Subcutaneous abdominal adipose tissue (tissue), 5 donors: ENCODE data around the gene CPNE4.

Experiments
- H3K27ac ChIP-seq: one replicate; pipeline ENCODE4 v1.7.0; 2013; ENCODE audit warnings: low read depth, mild to moderate bottlenecking, inconsistent platforms, low read length, moderate library complexity
- H3K27me3 ChIP-seq, 5 donors: one replicate each; pipeline ENCODE4 v1.7.0; 2013; ENCODE audit warnings: low read length in 5 of 5, inconsistent platforms in 1 of 5; ENCODE audit not compliant: control insufficient read depth in 5 of 5, insufficient read depth in 4 of 5
- H3K36me3 ChIP-seq, 5 donors: one replicate each; pipeline ENCODE4 v1.7.0; 2013; ENCODE audit warnings: low read length in 5 of 5; ENCODE audit not compliant: control insufficient read depth in 5 of 5, insufficient read depth in 5 of 5
- H3K4me1 ChIP-seq, 5 donors: one replicate each; pipeline ENCODE4 v1.7.0; 2013; ENCODE audit warnings: low read length in 5 of 5, mild to moderate bottlenecking in 3 of 5, moderate library complexity in 1 of 5; ENCODE audit not compliant: control insufficient read depth in 5 of 5, insufficient read depth in 5 of 5
- H3K4me3 ChIP-seq, 5 donors: one replicate each; pipeline ENCODE4 v1.7.0; 2013; ENCODE audit warnings: low read length in 5 of 5, low read depth in 1 of 5
- H3K9ac ChIP-seq, 5 donors: one replicate each; pipeline ENCODE4 v1.7.0; 2013; ENCODE audit warnings: low read length in 5 of 5, mild to moderate bottlenecking in 4 of 5, moderate library complexity in 3 of 5
- H3K9me3 ChIP-seq, 5 donors: one replicate each; pipeline ENCODE4 v1.7.0; 2013; ENCODE audit warnings: low read length in 5 of 5; ENCODE audit not compliant: control insufficient read depth in 5 of 5
- donor health status: healthy.
- donor health status: healthy.
- donor health status: healthy.
- donor health status: healthy.
- donor health status: healthy.

CPNE4 gene

DNA sequence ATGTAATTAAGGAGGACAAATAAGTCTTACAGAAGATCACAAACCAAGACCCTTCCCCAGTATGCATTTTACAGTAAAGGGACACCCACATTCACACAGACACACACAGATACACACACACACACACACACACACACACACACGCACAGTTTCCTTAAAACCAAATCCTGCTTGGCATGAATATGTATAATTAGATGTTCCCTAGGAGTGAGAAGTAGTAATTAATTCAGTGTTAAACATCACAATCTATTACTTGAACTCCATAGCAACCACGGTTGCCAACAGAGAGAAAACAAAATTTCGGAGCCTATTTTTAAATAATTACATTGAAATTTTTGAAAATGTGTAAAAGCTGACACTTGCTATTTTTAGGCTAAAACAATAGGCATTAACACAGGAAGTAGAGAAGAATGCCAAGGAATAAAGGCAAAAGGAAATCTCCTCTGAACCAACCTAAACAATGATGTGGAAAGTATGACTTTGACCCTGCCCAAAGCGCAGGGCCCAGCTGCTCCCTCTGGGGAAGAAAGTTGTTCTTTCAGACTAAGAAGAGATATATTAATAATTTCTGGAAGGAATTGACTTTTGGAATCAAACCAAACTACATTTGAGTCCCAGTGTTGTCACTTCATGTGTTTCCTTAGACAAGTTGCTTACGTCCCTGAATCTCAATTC, 215.3 kb downstream of the CPNE4 start:
- Histone ChIP-seq H3K36me3 (no peaks in the 10 kb centered on the region), H3K9me3 (no peaks in the 10 kb centered on the region), H3K27me3 (no peaks in the 10 kb centered on the region), H3K4me1 (peaks cover 0 to 24% (median 16%) of the 10 kb centered on the region in 5 donors), H3K9ac (no peak overlapping the region), H3K4me3 (no peak overlapping the region), H3K27ac (no peak overlapping the region)

DNA sequence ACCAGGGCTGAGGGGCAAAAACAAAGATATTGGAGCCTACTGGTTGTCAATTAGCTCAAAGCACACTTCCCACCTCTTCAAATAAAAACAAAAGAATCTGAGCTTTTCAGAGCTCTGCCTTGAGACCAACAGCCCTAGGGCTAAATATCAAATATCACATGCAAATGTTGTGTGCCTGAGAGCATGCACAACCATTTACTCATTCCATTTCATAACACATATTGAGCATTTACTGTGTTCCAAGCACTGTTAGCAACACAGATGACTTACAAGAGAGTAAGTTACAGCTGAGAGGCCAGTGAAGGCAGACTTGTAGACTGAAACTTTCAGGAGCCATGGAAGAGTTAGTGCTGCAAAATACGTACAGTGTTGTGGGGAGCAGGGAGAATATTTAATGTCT, 222.4 kb downstream of the CPNE4 start:
- H3K4me3 ChIP-seq, result no peak overlapping the region
- no peaks in the 10 kb centered on the region for H3K9me3 ChIP-seq
- H3K4me1 ChIP-seq, result no peaks in the 10 kb centered on the region
- H3K9ac ChIP-seq, result no peak overlapping the region
- no peak overlapping the region for H3K27ac ChIP-seq
- H3K27me3 ChIP-seq, result no peaks in the 10 kb centered on the region
- H3K36me3 ChIP-seq, result no peaks in the 10 kb centered on the region

DNA sequence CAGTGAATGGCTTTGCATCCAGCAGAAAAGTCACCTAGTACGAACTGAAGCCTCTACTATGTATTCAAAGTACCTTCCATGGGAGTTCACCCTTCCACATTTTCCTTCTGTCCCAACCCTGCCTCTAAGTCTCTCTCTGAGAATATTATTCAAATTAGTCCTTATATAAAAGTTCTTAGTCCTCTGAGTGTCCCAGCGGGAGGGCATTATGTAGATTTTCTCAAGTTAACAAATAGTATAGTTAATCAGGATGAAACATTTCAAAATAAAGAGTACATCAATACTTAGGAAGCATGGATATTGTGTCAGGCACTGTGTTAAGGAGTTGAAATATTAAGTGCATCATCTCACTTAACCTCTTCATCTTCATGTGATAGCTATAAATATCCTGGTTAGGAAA, 223.3 kb downstream of the CPNE4 start:
- Histone ChIP-seq H3K4me3 (no peak overlapping the region), H3K27ac (no peak overlapping the region), H3K9ac (no peak overlapping the region), H3K27me3 (no peaks in the 10 kb centered on the region), H3K4me1 (no peaks in the 10 kb centered on the region), H3K36me3 (no peaks in the 10 kb centered on the region), H3K9me3 (no peaks in the 10 kb centered on the region)

DNA sequence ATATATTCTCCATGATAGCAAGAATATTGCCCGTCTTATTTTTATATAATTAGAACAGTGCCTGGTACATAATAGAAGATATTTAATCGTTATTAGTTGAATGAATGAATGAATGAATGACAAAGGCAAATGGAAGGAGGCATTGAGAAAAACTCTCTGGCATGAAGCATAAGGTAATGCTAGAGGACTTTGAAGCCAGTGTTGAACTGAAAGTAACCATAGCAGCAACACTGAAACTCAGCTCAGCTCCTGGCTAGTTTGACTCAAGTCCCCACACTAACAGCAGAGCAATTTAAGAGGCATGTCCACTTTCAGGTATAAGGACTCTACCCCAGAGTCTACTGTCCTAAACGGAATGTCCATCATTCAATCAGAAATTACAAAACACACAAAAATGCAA, 227.0 kb downstream of the CPNE4 start:
- H3K4me1 ChIP-seq, result peaks cover 0 to 3% (median 0%) of the 10 kb centered on the region in 5 donors
- H3K9ac ChIP-seq, result no peak overlapping the region
- no peaks in the 10 kb centered on the region for H3K27me3 ChIP-seq
- no peaks in the 10 kb centered on the region for H3K9me3 ChIP-seq
- no peaks in the 10 kb centered on the region for H3K36me3 ChIP-seq
- H3K27ac ChIP-seq, result no peak overlapping the region
- no peak overlapping the region for H3K4me3 ChIP-seq

DNA sequence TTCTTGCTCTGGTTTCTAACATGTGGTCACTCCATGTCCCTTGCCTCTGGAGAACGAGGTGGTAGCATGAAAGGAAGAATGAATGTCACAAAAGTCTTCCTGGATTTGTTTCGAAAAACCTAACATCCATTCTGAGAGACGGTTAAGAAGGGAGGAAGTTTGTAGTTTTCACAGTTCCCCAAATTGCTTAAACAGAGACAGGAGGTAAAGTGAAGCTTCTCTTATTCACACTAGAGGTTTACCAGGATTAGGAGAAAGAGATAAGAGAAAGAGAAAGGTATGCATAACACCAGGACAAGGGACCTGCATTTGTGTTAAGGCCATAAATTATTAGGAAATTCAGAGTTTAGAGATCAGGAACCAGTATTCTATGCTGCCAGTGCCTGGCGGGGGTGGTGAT, 228.1 kb downstream of the CPNE4 start:
- no peak overlapping the region for H3K9ac ChIP-seq
- H3K4me3 ChIP-seq, result no peak overlapping the region
- H3K9me3 ChIP-seq, result no peaks in the 10 kb centered on the region
- peaks cover 0 to 3% (median 0%) of the 10 kb centered on the region in 5 donors for H3K4me1 ChIP-seq
- no peaks in the 10 kb centered on the region for H3K36me3 ChIP-seq
- no peaks in the 10 kb centered on the region for H3K27me3 ChIP-seq
- H3K27ac ChIP-seq, result no peak overlapping the region

DNA sequence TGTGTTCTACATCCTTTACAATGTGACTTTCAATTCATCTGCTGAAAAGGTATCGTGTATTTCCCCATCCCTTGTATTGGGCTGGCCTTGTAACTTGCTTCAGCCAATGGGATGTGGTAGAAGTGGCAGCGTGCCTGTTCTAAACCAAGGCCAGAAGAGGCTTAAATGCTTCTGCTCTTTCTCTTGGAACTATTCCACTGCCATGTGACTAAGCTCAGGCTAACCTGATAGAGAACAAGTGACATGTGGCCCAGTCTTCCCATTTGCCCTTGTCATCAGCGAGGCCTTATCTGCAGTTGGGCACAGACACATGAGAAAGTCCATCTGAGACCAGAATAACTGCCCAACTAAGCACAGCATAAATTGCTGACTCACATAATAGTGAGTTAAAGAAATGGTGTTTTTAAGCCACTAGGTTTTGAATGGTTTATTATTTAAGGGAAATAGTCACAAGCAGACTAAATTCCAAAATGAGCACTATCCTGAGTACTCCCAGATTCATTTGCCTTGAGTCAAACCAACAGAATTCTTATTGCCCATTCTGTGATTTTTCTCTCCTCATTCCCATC, 230.2 kb downstream of the CPNE4 start:
- Histone ChIP-seq H3K27me3 (no peaks in the 10 kb centered on the region), H3K4me1 (peaks cover 0 to 4% (median 0%) of the 10 kb centered on the region in 5 donors), H3K4me3 (no peak overlapping the region), H3K9me3 (no peaks in the 10 kb centered on the region), H3K27ac (no peak overlapping the region), H3K9ac (no peak overlapping the region), H3K36me3 (no peaks in the 10 kb centered on the region)

DNA sequence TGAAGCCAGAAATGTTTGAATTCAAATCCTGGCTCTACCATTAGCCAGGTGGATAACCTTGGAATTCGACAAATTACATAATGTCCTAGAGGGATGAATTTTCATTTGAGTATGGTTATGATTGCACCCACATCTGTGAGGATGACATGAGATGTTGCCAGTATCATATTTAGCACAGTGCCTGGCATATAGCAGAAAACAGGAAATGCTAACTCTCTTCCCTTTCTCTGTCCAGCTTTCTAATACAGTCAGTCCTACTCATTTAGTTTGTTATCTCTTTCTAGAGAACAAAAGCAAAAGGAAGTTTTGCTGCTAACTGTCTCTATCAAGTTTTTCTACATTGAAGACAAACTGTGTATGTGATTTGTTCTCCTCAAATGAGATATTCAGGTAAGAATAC, 231.7 kb downstream of the CPNE4 start:
- no peak overlapping the region for H3K4me3 ChIP-seq
- H3K9ac ChIP-seq, result no peak overlapping the region
- no peak overlapping the region for H3K27ac ChIP-seq
- H3K9me3 ChIP-seq, result no peaks in the 10 kb centered on the region
- H3K27me3 ChIP-seq, result no peaks in the 10 kb centered on the region
- no peaks in the 10 kb centered on the region for H3K36me3 ChIP-seq
- peaks cover 0 to 15% (median 0%) of the 10 kb centered on the region in 5 donors for H3K4me1 ChIP-seq

DNA sequence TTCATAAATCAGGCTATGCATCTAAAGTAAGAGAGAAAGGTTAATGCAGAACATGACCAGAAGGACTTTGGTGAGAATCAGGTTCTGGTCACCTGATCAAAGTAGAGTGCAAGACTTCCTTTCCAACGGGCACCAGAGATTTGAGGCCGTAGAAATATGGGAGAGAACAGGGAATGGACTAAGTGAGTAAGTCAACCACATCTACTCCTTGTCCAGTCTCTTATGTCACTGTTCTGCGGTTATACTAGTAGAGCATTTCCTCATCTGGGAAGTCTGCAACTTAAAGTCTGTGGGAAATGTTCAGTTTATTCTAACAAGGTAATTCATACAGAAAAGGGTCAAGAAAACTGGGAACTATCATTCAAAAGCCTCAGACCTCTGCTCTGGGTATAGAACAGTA, 232.8 kb downstream of the CPNE4 start:
- no peak overlapping the region for H3K4me3 ChIP-seq
- H3K27ac ChIP-seq, result no peak overlapping the region
- no peaks in the 10 kb centered on the region for H3K9me3 ChIP-seq
- no peaks in the 10 kb centered on the region for H3K27me3 ChIP-seq
- peaks cover 0 to 21% (median 0%) of the 10 kb centered on the region in 5 donors for H3K4me1 ChIP-seq
- no peak overlapping the region for H3K9ac ChIP-seq
- H3K36me3 ChIP-seq, result no peaks in the 10 kb centered on the region

DNA sequence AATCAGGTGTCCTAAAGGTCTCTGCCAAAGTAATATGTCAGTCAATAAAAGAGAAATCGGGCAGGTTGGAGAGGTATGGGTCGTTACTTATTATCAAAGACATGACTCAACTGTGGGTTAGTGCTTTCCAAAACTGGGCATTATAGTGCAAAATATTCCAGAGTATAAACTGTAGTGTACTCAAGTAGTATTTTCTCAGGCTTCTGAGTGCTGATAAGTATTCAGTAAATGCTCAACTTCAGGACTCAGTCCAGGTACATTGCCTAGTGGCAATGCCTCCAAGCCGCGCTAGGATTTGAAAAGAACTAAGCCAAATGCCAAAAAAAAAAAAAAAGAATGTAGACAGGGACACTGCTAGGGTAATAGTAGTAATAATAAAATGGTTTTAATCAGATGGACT, 233.2 kb downstream of the CPNE4 start:
- no peaks in the 10 kb centered on the region for H3K27me3 ChIP-seq
- H3K9me3 ChIP-seq, result no peaks in the 10 kb centered on the region
- peaks cover 0 to 25% (median 0%) of the 10 kb centered on the region in 5 donors for H3K4me1 ChIP-seq
- no peak overlapping the region for H3K27ac ChIP-seq
- H3K4me3 ChIP-seq, result no peak overlapping the region
- no peaks in the 10 kb centered on the region for H3K36me3 ChIP-seq
- H3K9ac ChIP-seq, result no peak overlapping the region

DNA sequence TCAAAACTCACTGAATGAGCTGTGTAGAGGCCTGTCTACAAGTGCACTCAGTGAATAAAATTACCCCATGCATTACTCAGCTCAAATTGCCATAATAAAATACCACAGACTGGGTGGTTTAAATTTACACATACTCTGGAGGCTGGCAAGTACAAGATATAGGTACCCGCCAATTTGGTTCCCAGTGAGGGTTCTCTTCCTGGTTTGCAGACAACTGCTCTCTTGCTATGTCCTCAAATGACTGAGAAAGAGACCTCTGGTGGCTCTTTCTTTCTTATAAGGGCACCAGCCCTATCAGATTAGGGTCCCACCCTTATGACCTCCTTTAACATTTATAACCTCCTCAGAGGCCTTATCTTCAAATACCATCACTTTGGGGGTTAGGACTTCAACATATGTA, 237.0 kb downstream of the CPNE4 start:
- H3K27me3 ChIP-seq, result no peaks in the 10 kb centered on the region
- no peak overlapping the region for H3K9ac ChIP-seq
- H3K9me3 ChIP-seq, result no peaks in the 10 kb centered on the region
- H3K4me3 ChIP-seq, result no peak overlapping the region
- no peak overlapping the region for H3K27ac ChIP-seq
- H3K36me3 ChIP-seq, result no peaks in the 10 kb centered on the region
- H3K4me1 ChIP-seq, result peaks cover 0 to 35% (median 3%) of the 10 kb centered on the region in 5 donors
